SK-N-MC (cell line): ENCODE measurements around the gene PDE1A.

ENCODE experiments used
- EZH2 ChIP-seq: fragments of 200-600 bp; sonication (generic); IDR thresholded peaks from one replicate; pipeline ENCODE4 v1.6.1; 2017; ENCODE audit warnings: antibody characterized with exemption
- FOXP2 ChIP-seq: optimal IDR thresholded peaks from 2 replicates; pipeline ENCODE3; 2011; ENCODE audit warnings: mild to moderate bottlenecking, moderate library complexity; ENCODE audit not compliant: insufficient read depth; ENCODE audit errors: extremely low read length, control extremely low read depth
- POLR2AphosphoS5 ChIP-seq: IDR thresholded peaks from 2 replicates; pipeline ENCODE4 v1.6.1; 2012; ENCODE audit warnings: mild to moderate bottlenecking, low read depth, low read length, borderline replicate concordance

- no peak for TF ChIP-seq EZH2
- no peak for TF ChIP-seq POLR2AphosphoS5
- TF ChIP-seq FOXP2, result no peak
These were observed 164.9 kb downstream of the PDE1A start for GRCh38 chr2:182261860-182262387.
